Small intestine (tissue), 7 donors: ENCODE measurements around the gene UCKL1. TPM values are rescaled to one million over a fixed set of nuclear protein-coding genes. Genes with fewer than 3 reads are reported as not detected.
A peak's percentile ranks its signal among the peaks of the same experiment; 100 is the strongest.
"Not testable (repeated sequence)": the region's sequence is repeated elsewhere in the genome, so short reads cannot be mapped to it uniquely, and the experiment has no call there.

Experiments used
- DNase-seq, 2 donors: peaks; one replicate each; pipeline versions ENCODE4 v3.0.0 to v3.0.0-alpha.2; 2013
- FAIRE-seq: peaks from 2 replicates; lab custom pipeline; 2012; peaks lifted over from hg19 to GRCh38; lab: Jason Lieb, UNC
- H3K27ac ChIP-seq, 3 donors: one replicate each; pipeline ENCODE4 v1.5.1; 2013; ENCODE audit warnings: low read length in 2 of 3, mild to moderate bottlenecking in 2 of 3, control low read depth in 1 of 3, inconsistent platforms in 1 of 3, low read depth in 1 of 3, moderate library complexity in 1 of 3
- H3K27me3 ChIP-seq, 3 donors: one replicate each; pipeline ENCODE4 v1.6.1; 2013; ENCODE audit warnings: low read length in 3 of 3, inconsistent platforms in 1 of 3; ENCODE audit not compliant: control insufficient read depth in 3 of 3, insufficient read depth in 3 of 3
- H3K36me3 ChIP-seq, 3 donors: one replicate each; pipeline ENCODE4 v1.6.1; 2013; ENCODE audit warnings: low read length in 3 of 3, inconsistent platforms in 1 of 3, low read depth in 1 of 3, mild to moderate bottlenecking in 1 of 3, moderate library complexity in 1 of 3; ENCODE audit not compliant: control insufficient read depth in 3 of 3, insufficient read depth in 2 of 3
- H3K4me1 ChIP-seq, 3 donors: one replicate each; pipeline ENCODE4 v1.6.1; 2013; ENCODE audit warnings: low read length in 2 of 3, inconsistent platforms in 1 of 3, low read depth in 1 of 3, mild to moderate bottlenecking in 1 of 3, moderate library complexity in 1 of 3; ENCODE audit not compliant: control insufficient read depth in 3 of 3, insufficient read depth in 2 of 3
- H3K4me3 ChIP-seq, 3 donors: one replicate each; pipeline ENCODE4 v1.5.1; 2013; ENCODE audit warnings: low read length in 3 of 3, control low read depth in 1 of 3, inconsistent platforms in 1 of 3, low read depth in 1 of 3, mild to moderate bottlenecking in 1 of 3, moderate library complexity in 1 of 3
- H3K9me3 ChIP-seq, 2 donors: one replicate each; pipeline ENCODE4 v1.6.1; 2013; ENCODE audit warnings: low read depth in 1 of 2, low read length in 1 of 2; ENCODE audit not compliant: control insufficient read depth in 2 of 2, insufficient read depth in 1 of 2
- WGBS, 3 donors: extraction: QIAGEN DNeasy Blood & Tissue Kit; methylation state at CpG; one replicate each; pipeline ENCODE4 v1.1.7; 2013; 5-methylcytosine and 5-hydroxymethylcytosine counted together
- polyA plus RNA-seq, 4 donors: library from polyadenylated mRNA; stranded (reverse) in 3 of 4; unstranded in 1 of 4; fragments of 200-250 nt in 3 of 4; fragments of 120-200 nt in 1 of 4; gene quantifications; one replicate each; pipeline versions ENCODE4 v1.2.1 to v1.2.3, GENCODE V29; 2013
- donor health status: healthy with polysubstance abuse.
- donor health status: control.
- donor health status: control.
- donor health status: Bipolar disorder and iron deficiency.
- donor health status: healthy.

Gene UCKL1
- polyA plus RNA-seq, 4 donors = 47.1 to 131 (median 64.9) TPM

GRCh38 chr20:63974402-63975200 lies 18.4 kb upstream of the UCKL1 start:
- Histone ChIP-seq H3K27ac (no peak overlapping the region), H3K4me3 (no peak overlapping the region), H3K4me1 (peaks cover 0 to 9% (median 0%) of the 10 kb centered on the region in 3 donors), H3K27me3 (peaks cover 0 to 7% (median 0%) of the 10 kb centered on the region in 3 donors), H3K9me3 (no peaks in the 10 kb centered on the region), H3K36me3 (peaks cover 0 to 16% (median 0%) of the 10 kb centered on the region in 3 donors)
- FAIRE-seq (no peak), DNase-seq (no peak)
- 70 to 73% (median 71%) methylated on average over 18 to 19 of the region's 19 CpGs for WGBS, 3 donors

DNA sequence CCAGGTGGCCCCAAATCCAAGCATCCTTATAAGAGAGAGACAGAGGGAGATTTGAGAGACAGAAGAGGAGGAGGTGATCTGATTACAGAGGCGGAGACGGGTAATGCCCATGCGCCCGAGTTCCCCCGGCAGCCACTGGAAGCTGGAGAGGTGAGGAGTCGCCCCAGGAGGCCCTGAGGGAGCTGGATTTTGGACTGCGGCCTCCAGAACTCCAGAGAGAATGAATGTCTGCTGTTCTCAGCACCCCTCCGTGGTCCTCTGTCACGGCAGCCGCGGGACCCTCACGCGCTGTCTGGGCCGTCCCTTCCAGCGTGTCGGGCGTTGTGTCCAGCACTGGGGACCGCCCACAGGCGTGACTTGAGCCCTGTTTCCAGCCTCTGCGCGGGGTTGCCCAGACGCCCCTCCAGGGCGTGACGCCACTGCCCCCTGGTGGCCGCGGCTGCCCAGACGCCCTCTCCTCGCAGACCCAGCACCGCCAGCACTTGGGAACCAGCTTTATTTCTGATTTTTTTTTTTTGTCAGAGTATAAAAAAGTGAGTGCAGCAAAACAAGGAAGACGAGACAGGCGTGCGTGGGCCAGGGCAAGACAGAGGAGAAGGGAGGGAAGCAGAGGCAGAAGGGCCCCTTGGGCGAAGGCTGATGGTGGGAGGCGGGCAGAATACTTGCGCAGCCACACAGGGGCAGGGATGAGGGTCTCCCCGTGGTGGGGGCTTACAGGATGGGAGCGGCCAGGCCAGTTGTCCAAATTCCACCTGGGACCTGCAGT lies 17.6 kb upstream of the UCKL1 start:
- no peak overlapping the region for H3K27ac ChIP-seq
- FAIRE-seq (no peak), DNase-seq (peak; percentile 76 to 92)
- no peak overlapping the region for H3K4me3 ChIP-seq
- peaks cover 0 to 13% (median 3%) of the 10 kb centered on the region in 3 donors for H3K4me1 ChIP-seq
- no peaks in the 10 kb centered on the region for H3K9me3 ChIP-seq
- WGBS, 3 donors = 10 to 20% (median 13%) methylated on average over 25 to 37 of the region's 37 CpGs
- H3K36me3 ChIP-seq = peaks cover 0 to 16% (median 0%) of the 10 kb centered on the region in 3 donors
- H3K27me3 ChIP-seq = peaks cover 0 to 7% (median 0%) of the 10 kb centered on the region in 3 donors

GRCh38 chr20:63973160-63973479 lies 16.9 kb upstream of the UCKL1 start:
- no peak for DNase-seq
- Histone ChIP-seq H3K4me1 (peaks cover 0 to 12% (median 6%) of the 10 kb centered on the region in 3 donors), H3K27ac (no peak overlapping the region), H3K4me3 (no peak overlapping the region), H3K36me3 (peaks cover 0 to 17% (median 0%) of the 10 kb centered on the region in 3 donors), H3K27me3 (peaks cover 0 to 7% (median 0%) of the 10 kb centered on the region in 3 donors), H3K9me3 (peaks cover 0 to 5% of the 10 kb centered on the region in 2 donors)
- FAIRE-seq = no peak
- WGBS, 3 donors = 87 to 97% (median 92%) methylated on average over 3 of the region's 3 CpGs

- Histone ChIP-seq H3K4me1 (peaks cover 0 to 12% (median 6%) of the 10 kb centered on the region in 3 donors), H3K36me3 (peaks cover 0 to 23% (median 0%) of the 10 kb centered on the region in 3 donors), H3K4me3 (no peak overlapping the region), H3K27me3 (peaks cover 0 to 7% (median 0%) of the 10 kb centered on the region in 3 donors), H3K27ac (no peak overlapping the region), H3K9me3 (peaks cover 0 to 11% of the 10 kb centered on the region in 2 donors)
- 72 to 80% (median 75%) methylated on average over 18 of the region's 18 CpGs for WGBS, 3 donors
- no peak for FAIRE-seq
- DNase-seq = no peak
These were observed 16.3 kb upstream of the UCKL1 start for GRCh38 chr20:63972312-63973159.

DNA sequence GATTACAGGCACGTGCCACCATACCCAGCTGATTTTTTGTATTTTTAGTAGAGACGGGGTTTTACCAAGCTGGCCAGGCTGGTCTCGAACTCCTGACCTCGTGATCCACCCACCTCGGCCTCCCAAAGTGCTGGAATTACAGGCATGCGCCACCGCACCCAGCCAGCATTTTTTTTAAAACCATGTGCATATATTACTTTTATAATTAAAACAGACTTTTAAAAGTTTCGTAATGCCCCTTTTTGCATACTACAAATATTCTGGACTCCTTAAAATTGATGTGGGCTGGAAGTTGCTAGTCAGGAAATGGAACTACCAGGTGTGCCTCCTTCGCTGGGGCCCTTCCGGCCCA lies 15.7 kb upstream of the UCKL1 start:
- not testable (repeated sequence) for DNase-seq

DNA sequence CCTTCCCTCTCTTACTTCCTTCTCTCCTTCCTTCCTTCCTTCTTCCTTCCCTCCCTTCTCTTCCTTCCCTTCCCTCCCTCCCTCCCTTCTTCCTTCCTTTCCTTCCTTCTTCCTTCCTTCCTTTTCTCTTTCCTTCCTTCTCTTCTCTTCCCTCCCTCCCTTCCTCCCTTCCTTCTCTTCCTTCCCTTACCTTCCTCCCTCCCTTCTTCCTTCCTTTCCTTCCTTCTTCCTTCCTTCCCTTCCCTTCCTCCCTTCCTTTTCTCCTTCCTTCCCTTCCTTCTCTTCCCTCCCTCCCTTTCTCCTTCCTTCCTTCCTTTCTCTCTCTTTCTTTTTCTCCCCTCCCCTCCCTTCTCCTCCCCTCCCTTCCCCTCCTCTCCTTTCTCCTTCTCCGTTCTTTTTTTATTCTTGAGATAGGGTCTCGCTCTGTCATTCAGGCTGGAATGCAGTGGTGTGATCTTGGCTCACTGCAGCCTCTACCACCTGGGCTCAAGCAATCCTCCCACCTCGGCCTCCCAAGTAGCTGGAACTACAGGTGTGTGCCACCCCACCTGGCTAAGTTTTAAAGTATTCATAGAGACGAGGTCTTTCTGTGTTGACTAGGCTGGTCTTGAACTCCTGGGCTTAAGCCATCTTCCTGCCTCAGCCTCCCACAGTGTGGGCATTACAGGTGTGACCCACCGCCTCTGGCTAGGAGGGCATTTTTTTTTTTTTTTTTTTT lies 14.7 kb upstream of the UCKL1 start:
- H3K4me1 ChIP-seq = peaks cover 0 to 12% (median 6%) of the 10 kb centered on the region in 3 donors
- no peak overlapping the region for H3K4me3 ChIP-seq
- H3K36me3 ChIP-seq = peaks cover 0 to 36% (median 0%) of the 10 kb centered on the region in 3 donors
- peaks cover 0 to 27% of the 10 kb centered on the region in 2 donors for H3K9me3 ChIP-seq
- H3K27ac ChIP-seq = no peak overlapping the region
- no peak for FAIRE-seq
- no peak for DNase-seq
- peaks cover 0 to 7% (median 0%) of the 10 kb centered on the region in 3 donors for H3K27me3 ChIP-seq
- 80 to 91% (median 83%) methylated on average over 5 of the region's 5 CpGs for WGBS, 3 donors

More for the DNA sequence above, 15.7 kb upstream of the UCKL1 start:
- FAIRE-seq, H3K4me3 ChIP-seq, H3K27me3 ChIP-seq, H3K27ac ChIP-seq: not testable (repeated sequence)
- Histone ChIP-seq H3K36me3 (peaks cover 0 to 28% (median 0%) of the 10 kb centered on the region in 3 donors), H3K9me3 (peaks cover 0 to 17% of the 10 kb centered on the region in 2 donors), H3K4me1 (peaks cover 0 to 12% (median 6%) of the 10 kb centered on the region in 3 donors)
- 83 to 87% (median 84%) methylated on average over 10 of the region's 10 CpGs for WGBS, 3 donors

- Histone ChIP-seq H3K4me1 (peaks cover 0 to 12% (median 6%) of the 10 kb centered on the region in 3 donors), H3K4me3 (peak within 1 kb of the TSS; percentile 49 to 80 (median 51)), H3K27me3 (peaks cover 0 to 7% (median 0%) of the 10 kb centered on the region in 3 donors), H3K36me3 (peaks cover 0 to 31% (median 0%) of the 10 kb centered on the region in 3 donors), H3K9me3 (peaks cover 0 to 27% of the 10 kb centered on the region in 2 donors), H3K27ac (peak within 1 kb of the TSS in 1 of 3 donors; percentile 51)
- peak in 1 of 2 donors; percentile 45 for DNase-seq
- 3 to 9% (median 4%) methylated on average over 22 to 66 of the region's 73 CpGs for WGBS, 3 donors
- FAIRE-seq = no peak
These were observed 13.9 kb upstream of the UCKL1 start, which contains the start of gene ZNF512B for GRCh38 chr20:63969838-63970713. TSS of gene ZNF512B (minus strand) at chr20:63969930. CDS start at chr20:63967950, 1,980 bp downstream.
